HG03060 (cell line): ENCODE results near the gene P2RX2.
"Not testable (repeated sequence)": the region's sequence is repeated elsewhere in the genome, so short reads cannot be mapped to it uniquely, and the experiment has no call there.

Experiments
- ATAC-seq: cut with Tn5 transposase; IDR thresholded peaks from one replicate; pipeline ENCODE4 v1.9.1; 2021; ENCODE audit warnings: low read depth, moderate number of reproducible peaks; ENCODE audit not compliant: unreplicated experiment

Gene P2RX2

DNA sequence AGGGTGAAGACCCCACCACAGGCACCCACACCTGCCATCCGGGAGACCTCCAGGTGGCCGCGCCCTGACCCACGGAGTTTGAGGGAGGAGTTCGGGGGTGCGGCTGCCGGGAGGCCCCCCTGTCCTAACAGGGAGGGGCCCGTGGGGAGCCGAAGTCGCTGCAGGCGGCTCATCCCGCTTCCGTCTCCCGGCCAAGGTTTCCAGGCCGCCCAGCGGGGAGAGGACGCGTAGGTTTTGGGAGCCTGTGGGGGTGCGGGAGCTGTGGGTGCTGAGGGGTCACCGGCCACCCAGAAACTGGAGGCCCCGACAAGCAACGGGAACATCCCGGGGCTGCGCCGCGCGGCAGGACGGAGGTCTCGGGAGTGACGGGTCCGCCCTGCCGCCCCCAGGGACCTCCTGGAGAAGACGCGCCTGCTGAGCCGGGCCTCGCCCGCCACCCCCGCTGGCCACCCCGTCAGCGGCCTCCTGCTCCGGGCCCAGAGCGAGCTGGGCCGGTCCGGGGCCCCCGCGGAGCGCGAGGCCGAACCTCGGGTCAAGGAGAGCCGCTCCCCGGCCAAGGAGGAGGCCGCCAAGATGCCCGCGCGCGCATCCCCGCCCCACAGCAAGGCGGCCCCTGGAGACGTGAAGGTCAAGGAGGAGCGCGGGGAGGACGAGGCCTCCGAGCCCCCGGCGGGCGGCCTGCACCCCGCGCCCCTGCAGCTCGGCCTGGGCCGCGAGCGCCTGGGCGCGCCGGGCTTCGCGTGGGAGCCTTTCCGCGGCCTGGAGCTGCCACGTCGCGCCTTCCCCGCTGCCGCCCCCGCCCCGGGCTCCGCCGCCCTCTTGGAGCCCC is 35.8 kb upstream of the P2RX2 start:
- no peak for ATAC-seq

DNA sequence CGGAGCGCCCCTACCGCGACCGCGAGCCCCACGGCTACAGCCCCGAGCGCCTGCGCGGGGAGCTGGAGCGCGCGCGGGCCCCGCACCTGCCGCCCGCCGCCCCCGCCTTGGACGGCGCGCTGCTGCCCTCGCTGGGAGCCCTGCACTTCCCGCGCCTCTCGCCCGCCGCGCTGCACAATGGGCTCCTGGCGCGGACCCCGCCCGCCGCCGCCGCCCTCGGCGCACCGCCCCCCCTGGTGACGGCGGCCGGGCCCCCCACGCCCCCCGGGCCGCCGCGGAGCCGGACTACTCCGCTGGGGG is 35.2 kb upstream of the P2RX2 start:
- no peak for ATAC-seq

DNA sequence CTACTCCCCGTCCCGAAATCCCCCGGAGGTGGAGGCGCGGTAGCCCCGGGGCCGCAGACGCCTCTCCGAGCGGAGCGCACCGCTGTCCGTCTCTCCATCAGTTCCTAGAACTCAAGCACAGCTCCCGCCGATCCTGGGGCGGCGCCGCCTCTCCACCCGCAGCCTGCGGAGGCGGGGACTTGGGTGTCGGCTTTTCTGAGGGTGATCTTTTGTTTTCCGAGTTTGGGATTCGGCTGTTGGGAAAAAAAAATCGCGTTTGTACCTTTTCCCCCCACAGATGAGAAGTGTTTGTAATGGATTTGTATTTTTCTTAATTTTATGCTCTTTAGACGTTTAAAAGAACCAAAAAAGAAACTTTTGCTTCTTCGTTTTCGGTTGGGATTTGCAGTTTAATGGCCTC is 34.8 kb upstream of the P2RX2 start:
- no peak for ATAC-seq

DNA sequence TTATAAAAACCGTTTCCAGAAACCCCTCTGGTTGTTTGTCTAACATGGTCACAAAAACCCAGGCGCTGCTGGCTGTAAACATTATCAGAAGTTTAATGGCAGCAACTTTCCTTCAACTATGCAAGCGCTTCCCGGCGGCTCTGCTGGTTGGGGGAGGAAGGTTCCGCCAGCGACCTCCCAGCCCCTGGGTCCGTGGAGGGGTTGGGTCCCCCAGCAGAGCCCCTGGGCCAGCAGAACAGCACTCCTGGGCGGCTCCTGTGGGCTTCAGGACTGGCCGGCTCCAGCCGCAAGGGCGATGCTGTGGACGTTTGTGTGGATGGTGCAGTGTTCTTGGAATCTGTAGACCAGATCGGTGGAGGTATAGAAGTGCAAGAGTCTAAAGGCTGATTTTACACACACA is 34.1 kb upstream of the P2RX2 start:
- ATAC-seq = no peak

DNA sequence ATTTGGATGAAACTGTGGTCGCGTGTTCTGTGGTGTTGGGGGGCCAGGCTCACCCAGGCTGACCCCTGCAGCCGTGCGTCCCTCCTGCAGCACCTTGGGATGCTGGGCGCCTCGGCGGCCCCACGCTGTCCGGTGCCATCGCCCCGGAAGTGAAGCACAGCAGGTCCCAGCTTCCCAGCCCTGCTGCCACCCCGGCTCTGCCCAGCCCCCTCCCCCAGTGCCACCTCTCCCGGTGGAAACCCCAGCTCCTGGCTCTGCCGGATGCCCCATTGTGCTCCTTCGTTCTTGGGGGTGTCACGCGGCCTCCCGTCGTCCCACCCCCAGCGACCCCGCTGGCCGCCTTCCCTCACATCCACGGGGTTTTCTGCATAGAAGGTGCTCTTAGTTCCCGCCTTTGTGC is 33.4 kb upstream of the P2RX2 start:
- no peak for ATAC-seq

DNA sequence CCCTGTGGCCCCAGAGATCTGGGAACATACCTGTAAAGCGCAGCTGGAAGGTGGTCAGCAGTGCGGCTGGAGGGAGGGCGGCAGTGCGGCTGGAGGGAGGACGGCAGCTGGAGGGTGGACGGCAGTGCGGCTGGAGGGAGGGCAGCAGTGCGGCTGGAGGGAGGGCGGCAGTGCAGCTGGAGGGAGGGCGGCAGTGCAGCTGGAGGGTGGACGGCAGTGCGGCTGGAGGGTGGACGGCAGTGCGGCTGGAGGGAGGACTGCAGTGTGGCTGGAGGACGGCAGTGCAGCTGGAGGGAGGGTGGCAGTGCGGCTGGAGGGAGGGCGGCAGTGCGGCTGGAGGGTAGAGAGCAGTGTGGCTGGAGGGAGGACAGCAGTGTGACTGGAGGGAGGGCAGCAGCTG is 31.6 kb upstream of the P2RX2 start:
- no peak for ATAC-seq

DNA sequence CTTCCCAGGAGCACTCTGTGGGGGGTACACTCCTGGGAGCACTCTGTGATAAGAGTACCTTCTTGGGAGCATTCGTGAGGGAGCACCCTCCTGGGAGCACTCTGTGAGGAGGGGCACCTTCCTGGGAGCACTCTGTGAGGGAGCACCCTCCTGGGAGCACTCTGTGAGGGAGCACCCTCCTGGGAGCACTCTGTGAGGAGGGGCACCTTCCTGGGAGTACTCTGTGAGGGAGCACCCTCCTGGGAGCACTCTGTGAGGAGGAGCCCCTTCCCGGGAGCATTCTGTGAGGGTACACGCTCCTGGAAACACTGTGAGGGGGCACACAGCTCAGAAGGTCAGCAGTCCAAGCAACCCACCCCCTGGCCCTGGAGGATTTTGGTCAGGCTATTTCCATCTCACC is 30.8 kb upstream of the P2RX2 start:
- no peak for ATAC-seq

DNA sequence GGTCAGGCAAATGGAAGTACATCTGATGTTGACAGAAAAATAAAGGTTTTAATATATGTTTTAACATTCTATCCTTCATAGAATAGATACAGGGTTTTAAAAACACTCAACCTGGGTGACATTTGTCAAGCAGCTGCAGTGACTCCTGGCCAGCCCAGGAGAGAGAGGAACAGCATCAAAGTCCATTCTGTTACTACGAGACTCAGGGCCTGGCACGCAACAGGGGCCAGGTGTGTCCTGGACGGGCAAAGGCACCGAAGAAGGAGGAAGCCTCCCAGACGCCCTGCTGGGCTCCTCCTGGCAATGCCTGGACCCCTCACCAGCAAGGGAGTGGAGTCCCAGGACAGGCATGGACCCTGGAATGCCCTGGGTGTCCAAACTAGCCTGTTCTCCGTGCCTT is 30.3 kb upstream of the P2RX2 start:
- ATAC-seq = no peak

DNA sequence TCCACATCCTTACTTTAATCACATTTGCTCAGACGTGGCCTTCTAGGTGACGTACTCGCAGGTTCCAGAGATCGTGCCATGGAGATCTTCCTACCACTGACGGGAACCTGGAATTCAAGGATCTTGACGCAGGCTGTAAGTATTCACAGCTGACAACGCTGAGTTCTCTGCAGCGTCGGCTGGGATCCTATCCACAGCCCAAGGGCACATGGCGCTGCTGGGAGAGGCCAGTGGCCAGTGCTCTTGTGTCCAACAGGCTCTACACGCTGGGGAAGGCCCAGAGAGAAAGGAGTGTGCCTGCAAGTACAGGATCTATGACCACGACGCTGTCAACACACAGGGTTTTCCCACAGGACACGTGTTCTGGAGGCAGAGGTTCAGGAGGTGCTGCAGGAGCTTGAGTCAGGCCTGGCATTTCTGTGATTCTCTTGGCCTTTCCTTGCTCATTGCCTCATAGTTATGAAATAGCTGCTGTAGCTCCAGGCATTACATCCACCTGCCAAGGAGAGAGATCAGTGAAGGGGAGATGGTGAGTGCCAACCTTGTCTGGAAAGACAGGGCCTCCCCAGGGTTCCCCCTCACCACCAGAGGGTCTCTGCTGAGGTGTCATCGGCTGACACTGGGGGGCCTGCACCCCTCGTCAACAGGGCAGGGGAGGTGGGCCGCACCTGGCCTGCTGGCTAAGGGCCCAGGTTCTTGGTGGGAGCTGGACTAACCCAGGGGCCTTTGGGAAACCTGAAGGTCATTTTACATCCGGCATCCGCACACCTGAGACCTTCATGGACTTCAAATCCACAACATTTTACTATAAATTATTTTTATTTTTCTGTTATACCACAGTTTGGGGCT is 29.5 kb upstream of the P2RX2 start:
- ATAC-seq = no peak

DNA sequence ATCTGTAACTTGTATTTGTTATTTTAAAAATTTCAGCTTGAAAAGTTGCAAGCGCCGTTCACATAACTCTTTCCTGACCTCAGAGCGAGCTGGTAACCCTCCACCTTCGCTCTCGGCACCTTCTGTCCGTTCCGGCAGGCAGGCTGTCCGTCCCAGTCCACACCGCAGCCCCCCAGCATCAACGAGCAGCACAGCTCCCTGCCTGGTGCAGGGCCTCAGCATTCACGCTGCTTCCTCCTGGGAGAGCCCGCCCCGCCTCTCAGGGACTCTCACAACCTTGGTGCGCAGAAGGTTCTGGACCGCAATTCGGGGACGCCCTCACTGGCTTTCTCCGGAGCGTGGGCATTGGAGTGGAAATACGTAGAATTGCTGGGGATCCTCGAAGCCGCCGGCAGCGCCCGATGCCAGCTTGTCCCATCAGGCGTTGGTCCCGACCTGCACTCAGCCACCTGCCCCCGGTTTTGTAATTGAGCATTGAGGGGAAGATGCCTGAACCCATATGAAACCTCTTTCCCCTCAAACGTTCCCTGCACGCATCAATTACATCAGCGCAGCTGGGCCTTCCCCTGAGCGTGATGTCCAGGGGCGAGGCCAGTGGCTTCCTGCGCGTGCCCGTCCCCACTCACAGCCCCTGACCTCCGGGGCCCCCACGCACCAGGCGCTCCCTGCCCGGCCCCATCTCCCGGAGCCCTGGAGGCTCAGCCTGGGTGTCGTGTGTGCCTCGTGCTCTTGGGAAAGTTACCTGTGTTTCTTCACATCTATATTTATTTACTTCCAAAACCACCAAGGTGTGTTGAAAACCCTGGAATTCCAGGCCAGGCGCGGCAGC is 27.3 kb upstream of the P2RX2 start:
- no peak for ATAC-seq

DNA sequence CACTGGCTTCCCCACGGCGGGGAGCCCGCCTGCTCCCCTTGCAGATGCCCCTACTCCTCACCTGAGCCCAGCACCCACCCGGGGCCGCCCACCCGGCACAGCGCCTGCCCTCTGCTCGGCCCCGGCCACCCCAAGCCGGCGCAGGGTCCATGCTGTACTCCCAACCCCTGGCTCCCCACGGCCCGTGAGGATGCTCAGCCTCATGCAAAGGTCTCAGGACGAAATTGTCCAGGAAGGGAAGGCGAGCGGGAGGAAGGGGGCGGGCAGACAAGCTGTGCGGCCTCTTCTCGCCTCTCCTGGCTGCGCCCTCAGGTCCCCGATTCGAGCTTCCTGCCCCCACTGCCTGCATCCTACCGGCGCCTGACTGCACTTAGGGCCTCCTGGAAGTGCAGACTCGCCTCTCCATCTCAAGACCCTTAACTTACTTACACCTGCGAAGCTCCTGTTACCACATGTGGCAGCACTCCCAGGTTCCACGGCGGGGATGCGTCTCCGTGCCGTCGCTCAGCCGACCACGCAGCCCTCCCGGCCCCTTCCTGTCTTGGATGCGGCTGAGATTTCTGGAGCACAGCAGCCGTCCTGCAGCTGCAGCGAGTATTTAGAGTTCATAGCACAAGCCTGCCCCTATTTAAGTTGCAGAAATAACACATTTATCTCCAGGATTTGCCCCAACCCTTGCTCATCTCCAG is 26.1 kb upstream of the P2RX2 start:
- ATAC-seq = no peak

DNA sequence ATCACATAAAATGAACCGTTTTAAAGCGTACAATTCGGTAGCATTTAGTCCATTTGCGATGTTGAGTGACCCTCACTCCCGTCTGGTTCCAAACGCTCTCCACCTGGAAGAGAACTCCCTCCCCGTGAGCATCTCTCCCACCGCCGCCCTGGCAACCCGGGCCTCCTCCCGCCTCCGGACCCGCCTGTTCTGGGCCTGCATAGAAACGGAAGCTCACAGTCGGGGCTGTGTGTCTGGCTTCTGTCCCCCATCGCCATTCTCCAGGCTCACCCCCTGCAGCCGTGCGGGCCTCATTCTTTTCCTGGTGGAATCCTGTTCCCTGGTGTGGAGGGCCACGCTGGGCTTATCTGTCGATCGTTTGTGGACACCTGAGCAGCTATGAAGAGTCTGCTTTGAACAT is 25.5 kb upstream of the P2RX2 start:
- ATAC-seq = no peak

DNA sequence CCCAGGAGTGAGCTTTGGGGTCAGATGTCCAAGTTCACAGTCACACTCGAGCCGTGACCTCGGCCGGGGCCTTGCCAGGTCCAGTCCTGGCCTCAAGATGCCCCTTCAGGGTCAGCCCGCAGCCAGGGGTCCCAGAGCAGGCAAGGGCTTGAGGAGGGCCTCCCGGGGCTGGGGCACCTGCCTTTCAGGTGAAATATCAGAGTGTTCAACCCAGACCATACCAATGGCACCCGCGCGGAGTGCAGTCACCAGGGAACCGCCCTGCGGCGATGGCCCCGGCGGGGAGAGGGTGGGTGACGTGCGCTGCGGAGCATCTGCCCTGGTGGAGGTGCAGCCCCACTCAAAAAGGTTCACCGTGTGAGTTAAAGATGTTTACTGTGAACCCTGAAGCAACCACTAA is 25.1 kb upstream of the P2RX2 start:
- no peak for ATAC-seq

DNA sequence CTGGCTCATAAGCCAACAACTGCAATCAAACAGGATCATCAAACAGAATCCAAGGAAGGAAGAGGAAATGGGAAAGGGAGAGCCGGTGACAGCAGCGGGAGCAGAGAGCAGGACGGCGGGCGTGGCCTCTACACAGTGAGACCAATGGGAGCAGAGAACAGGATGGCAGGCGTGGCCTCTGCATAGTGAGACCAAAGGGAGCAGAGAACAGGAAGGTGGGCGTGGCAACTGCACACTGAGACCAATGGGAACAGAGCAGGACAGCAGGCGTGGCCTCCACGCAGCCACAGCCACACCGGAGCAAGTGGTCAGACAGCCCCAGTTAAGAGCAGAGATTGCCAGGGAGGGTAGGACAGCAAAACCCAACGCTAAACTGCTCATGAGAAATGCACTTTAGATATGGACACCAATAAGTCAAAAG is 24.6 kb upstream of the P2RX2 start:
- ATAC-seq = no peak

DNA sequence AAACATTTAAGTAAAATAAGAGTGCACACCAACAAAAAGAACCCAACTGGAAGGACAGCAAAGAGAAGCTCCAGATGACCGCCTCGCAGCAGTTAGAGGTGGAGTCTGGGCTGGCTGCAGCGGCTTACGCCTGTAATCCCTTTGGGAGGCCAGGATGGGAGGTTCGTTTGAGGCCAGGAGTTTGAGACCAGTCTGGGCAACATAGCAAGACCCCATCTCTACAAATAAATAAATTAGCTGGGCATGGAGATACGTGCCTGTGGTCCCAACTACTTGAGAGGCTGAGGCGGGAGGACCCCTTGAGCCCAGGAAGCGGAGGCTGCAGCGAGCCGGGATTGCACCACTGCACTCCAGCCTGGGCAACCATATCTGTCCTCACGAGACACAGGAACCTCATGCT is 23.4 kb upstream of the P2RX2 start:
- ATAC-seq = no peak

DNA sequence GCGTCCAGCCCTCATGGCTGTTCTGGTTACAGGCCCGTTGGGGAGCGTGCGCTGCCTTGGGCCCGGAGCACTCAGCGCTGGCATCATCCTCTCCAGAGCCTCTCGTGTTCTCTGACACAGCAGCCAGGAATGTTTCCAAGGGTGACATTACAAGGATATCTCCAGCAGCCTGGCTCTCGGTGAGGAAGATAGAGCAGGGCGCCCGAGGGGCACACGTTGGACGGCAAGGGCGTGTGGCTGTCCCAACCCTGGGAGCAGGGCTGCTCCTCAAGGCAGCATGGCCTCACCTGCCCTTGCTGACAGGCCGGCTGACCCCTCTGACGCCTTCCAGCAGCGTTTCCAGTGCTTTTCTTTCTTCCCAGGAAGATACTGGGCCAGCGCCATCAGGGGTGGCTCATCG is 22.6 kb upstream of the P2RX2 start:
- ATAC-seq = no peak

DNA sequence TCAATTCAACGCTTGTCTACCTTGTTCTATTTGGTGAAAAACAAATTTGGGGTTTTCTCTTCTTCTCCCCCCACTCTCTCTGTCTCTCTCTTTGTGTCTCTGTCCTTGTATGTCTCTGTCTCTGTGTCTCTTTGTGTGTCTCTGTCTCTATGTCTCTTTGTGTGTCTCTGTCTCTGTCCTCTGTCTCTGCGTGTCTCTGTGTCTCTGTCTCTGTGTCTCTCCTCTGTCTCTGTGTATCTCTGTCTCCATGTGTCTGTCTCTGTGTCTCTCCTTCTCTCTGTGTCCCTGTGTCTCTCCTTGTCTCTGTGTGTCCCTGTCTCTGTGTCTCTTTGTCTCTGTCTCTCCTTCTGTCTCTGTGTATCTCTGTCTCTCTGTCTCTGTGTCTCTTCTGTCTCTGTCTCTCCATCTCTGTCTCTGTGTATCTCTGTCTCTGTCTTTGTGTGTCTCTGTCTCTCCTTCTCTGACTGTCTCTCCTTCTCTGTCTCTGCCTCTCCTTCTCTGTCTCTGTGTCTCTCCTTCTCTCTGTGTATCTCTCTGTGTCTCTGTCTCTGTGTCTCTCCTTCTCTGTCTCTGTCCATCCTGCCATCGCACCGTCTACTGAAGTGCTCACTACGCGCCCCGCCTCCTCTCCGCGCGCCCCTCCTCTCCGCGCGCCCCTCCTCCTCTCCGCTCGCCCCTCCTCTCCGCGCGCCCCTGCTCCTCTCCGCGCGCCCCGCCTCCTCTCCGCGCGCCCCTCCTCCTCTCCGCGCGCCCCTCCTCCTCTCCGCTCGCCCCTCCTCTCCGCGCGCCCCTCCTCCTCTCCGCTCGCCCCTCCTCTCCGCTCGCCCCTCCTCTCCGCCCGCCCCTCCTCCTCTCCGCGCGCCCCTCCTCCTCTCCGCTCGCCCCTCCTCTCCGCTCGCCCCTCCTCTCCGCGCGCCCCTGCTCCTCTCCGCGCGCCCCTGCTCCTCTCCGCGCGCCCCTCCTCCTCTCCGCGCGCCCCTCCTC is 21.0 kb upstream of the P2RX2 start:
- no peak for ATAC-seq

DNA sequence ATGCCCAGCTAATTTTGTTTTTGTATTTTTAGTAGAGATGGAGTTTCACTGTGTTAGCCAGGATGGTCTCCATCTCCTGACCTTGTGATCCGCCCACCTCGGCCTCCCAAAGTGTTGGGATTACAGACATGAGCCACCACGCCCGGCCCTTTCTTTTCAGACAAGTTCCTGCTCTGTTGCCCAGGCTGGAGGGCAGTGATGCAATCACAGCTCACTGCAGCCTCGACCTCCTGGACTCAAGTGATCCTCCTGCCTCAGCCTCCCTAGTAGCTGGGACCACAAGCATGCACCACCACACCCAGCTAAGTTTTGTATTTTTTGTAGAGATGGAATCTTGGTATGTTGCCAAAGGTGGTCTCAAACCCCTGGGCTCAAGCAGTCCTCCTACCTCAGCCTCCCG is 19.1 kb upstream of the P2RX2 start:
- ATAC-seq = not testable (repeated sequence)
